Retina (tissue), 1 donor: Measurements from ENCODE around the gene EIF4E1B.
A peak's percentile ranks its signal among the peaks of the same experiment; 100 is the strongest.

Source experiments
- DNase-seq: peaks from one replicate; pipeline ENCODE4 v3.0.0-alpha.2; 2016

EIF4E1B gene

GRCh38 chr5:176606875-176607274 lies 23.6 kb upstream of the EIF4E1B start:
- DNase-seq: no peak

- DNase-seq: no peak
Measured at GRCh38 chr5:176608142-176608705, 22.3 kb upstream of the EIF4E1B start.

- DNase-seq: peak; percentile 72
Measured at GRCh38 chr5:176608937-176609723, 21.3 kb upstream of the EIF4E1B start.

GRCh38 chr5:176609724-176610434 lies 20.6 kb upstream of the EIF4E1B start, which contains the start of gene GPRIN1:
Gene GPRIN1, minus strand, starts transcription at chr5:176610156. Its CDS starts 10,322 bp downstream, at chr5:176599834.
- DNase-seq: peak; percentile 77

GRCh38 chr5:176610435-176610773 lies 20.1 kb upstream of the EIF4E1B start:
- DNase-seq: no peak

GRCh38 chr5:176611435-176611834 lies 19.0 kb upstream of the EIF4E1B start:
- peak; percentile 56 for DNase-seq

- no peak for DNase-seq
Measured at GRCh38 chr5:176612008-176612407, 18.5 kb upstream of the EIF4E1B start.

GRCh38 chr5:176612855-176613254 lies 17.6 kb upstream of the EIF4E1B start:
- no peak for DNase-seq

GRCh38 chr5:176614805-176615478 lies 15.5 kb upstream of the EIF4E1B start:
- DNase-seq: no peak

GRCh38 chr5:176616511-176616910 lies 14.0 kb upstream of the EIF4E1B start:
- no peak for DNase-seq

GRCh38 chr5:176618783-176619182 lies 11.7 kb upstream of the EIF4E1B start:
- no peak for DNase-seq

- DNase-seq: peak; percentile 87
Measured at GRCh38 chr5:176619203-176619568, 11.3 kb upstream of the EIF4E1B start.

GRCh38 chr5:176619569-176620332 lies 10.7 kb upstream of the EIF4E1B start:
- DNase-seq: peak; percentile 49

GRCh38 chr5:176620333-176620981 lies 10.0 kb upstream of the EIF4E1B start:
- peak; percentile 41 for DNase-seq

GRCh38 chr5:176621661-176622079 lies 8.8 kb upstream of the EIF4E1B start:
- DNase-seq: no peak

GRCh38 chr5:176624142-176624541 lies 6.3 kb upstream of the EIF4E1B start:
- no peak for DNase-seq

- DNase-seq: no peak
Measured at GRCh38 chr5:176624938-176625337, 5.5 kb upstream of the EIF4E1B start.

GRCh38 chr5:176625512-176625911 lies 5.0 kb upstream of the EIF4E1B start:
- no peak for DNase-seq

- no peak for DNase-seq
Measured at GRCh38 chr5:176625966-176626875, 4.3 kb upstream of the EIF4E1B start.

GRCh38 chr5:176626876-176627236 lies 3.6 kb upstream of the EIF4E1B start:
- DNase-seq: no peak

GRCh38 chr5:176627582-176627981 lies 2.9 kb upstream of the EIF4E1B start:
- DNase-seq: no peak
